GM21619 (cell line): ENCODE data around the gene VEGFA.
"Not testable (repeated sequence)": the region's sequence is repeated elsewhere in the genome, so short reads cannot be mapped to it uniquely, and the experiment has no call there.

Source experiments
- ATAC-seq: cut with Tn5 transposase; IDR thresholded peaks from one replicate; pipeline ENCODE4 v1.9.1; 2021; ENCODE audit not compliant: unreplicated experiment

The VEGFA gene

DNA sequence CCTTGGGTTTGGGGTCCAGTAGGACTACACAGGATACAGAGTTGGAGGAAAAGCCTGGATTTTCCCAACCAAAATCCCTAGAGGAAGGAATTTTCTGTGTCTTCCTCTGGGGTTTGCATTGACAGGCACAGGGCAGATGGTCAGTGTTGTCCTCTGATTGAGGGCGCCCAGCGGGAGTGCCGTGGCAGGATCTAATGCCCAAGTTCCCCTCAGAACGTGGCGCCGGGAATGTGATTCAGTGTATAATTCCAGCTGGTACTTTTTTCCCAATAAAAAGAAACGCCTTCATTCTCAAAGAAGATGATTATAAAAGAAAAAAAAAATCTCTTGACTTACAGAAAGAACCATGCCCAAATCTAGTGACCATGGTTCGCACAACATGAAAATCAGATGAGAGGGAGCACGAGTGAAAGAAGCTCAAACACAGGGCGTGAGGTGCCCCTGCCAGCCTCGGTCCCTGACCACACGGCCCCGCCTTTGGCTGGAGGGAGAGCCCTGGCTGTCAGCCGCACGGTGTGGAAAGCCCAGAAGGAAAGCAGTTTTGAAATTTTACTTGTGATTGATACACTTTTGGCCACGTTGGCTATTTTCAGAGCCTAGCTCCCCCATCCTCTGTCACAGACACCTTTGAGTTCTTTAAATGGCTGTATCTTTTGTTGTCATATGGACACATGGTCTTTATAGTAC lies 31.6 kb downstream of the VEGFA start:
- no peak for ATAC-seq

DNA sequence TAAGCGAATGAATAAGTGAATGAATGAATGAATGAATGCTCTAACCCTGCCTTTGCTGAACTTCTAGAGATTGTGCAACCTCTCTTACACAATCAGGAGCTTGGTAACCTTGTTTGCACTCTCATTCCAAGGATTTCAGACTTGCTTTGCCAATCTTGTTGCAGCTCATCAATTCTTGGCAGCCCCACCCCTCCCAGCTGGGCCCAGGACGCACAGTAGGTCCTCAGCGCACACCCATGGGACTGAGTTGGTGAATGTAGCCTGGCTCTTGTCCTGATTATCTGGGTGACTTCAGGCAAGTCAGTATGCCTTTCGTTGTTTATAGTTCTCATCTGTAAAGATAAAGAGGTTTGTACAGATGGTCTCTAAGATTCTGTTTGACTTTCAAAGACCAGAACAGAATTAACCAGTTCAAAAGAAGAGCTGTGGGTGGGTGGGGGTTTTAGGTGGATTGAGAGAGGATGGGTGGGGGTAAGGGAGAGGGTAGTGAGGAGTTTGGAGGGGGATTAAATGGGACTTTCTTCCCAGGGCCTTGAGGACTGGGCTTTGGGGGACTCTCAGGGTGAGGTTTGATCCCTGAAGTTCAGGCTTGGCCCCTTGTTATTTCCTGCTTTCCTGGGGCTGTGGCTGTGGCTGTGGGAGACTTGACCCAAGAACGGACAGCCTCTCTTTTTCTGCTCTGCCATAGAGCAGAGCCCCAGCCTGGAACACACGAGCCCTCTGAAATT lies 33.2 kb downstream of the VEGFA start:
- no peak for ATAC-seq

DNA sequence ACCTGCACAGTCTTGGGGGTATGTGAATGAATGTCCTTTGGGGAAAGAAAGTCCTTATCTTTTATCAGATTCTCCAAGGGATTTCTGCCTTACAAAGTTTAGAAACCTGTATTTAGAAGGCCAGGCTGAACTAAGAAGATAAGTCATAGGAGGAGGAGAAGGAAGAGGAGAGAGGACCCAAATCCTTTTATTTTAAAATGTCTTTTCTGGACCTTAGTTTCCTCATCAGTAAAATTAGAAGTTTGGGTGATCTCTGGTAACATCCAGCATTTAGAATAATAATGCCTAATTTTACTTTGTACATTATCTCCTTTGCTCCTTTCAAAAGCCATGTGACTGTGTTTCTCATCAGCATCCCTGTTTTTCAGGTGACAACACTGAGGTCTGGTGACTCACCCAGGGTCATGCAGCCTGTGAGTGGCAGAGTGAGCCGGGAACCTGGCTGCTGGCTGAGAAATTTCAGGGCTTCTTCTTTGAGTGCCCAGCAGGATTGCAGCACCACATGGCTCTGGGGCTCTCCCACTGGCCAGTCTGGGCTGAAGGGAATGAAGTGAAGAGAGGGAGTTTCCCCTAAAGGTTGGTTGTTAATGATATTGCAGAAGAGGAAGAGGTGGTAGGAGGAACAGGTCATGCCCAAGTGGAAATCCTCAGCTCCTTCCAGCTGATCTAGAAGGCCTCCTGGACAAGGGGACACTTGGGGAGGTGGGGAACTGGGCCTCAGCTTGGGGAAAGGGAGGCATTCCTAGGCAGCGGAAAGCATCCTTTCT lies 34.0 kb downstream of the VEGFA start:
- ATAC-seq, result no peak

DNA sequence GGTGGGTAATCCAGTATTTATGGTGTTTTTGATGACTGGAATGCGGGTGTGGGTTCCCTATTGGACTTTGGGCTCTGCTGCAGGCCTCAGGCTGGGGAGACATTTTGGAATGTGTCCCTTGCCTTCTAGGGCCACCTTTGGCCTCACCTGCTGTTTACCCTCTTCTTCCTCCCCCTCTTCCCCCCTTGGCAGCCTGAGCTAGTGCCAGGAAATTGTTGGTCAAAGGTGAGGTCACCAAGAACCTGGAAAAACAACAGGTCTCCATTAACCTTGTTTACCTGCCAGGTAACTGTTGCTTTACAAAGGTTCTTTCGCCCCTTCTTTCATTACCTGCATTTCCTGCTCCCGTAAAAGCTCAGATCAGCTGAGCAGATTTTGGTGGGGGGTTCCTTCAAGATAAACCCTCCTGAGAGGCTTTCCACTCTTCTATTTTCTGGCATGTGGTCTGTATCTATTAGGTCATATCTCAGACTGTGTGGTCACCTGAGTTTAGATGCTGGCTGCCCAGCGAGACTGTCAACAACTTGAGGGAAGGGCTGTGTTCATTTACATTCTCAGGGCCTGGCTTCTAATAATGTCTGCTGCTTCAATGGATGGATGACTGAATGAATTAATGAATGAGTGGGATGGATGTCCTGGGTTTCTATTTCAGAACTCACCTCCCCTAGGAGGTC lies 34.7 kb downstream of the VEGFA start:
- ATAC-seq, result no peak

DNA sequence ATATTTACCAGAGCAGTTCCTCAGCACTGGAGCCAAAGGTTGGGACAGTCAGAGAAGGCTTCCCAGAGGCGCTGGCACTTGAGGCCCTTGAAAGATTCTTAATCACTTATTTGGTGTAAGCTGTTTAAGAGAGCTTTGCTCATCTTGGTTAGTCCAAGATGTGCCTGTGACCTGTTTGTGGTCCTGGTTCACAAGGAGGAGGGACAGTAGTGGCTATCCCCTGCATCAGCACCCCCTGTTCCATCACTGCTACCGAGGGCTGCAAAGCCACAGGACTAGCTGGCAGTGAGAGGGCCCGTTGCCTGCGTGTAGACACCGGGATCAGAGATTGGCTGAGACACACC lies 35.7 kb downstream of the VEGFA start:
- ATAC-seq, result no peak

DNA sequence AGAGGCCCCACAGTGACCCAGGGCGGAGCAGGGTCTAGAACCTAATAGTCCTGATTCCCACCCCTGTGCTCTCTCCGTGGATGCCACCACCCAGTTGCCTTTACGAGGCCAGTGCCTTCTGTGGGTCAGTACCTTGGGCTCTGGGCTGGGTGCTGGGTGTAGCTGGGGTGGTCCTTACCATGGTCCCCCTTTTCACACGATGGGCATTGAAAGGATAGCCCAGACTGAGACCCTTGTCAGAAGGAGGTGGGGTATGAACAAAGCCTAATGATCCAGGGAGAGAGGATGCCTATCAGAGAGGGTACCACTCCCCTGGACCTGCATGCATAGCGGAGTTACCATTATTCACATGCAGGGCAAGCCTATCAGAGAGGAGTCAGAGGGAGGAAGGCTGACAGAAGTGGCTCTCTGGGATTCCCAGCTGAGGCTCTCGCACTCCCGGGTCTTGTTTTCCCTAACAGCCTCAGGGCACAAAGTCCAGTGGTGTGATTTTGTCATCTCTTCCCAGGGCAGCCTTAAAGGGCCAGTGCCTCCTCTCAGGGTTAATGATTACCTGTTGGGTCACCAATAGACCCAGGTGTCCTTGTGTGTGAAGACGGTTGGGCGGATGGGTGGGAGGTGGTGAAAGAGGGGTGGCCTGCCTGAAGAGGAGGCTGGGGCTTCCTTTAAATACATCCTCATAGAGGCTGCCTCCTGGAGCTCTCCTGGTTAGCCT lies 36.2 kb downstream of the VEGFA start:
- ATAC-seq, result no peak

DNA sequence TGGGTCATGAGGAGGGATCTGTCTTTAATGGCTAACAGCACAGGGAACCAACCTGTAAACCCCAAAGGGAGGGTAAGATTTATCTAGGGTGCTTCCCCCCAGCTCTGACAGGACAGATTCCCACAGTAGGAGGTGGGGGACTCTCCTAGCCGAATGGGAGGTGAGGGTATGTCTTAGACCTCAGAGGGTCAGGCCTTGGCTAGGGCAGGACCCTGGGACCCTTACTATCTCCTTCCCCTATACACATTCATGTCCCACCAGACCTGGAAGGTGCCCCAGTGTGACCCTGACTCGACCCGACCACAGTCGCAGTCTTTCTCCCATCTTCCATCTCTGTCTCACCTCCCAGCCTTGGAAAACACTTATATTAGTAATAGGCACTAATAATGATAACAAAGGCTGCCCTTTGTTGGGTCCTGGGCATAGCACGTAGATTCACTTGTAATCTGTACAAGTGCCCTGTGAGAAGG lies 36.8 kb downstream of the VEGFA start:
- ATAC-seq, result no peak

DNA sequence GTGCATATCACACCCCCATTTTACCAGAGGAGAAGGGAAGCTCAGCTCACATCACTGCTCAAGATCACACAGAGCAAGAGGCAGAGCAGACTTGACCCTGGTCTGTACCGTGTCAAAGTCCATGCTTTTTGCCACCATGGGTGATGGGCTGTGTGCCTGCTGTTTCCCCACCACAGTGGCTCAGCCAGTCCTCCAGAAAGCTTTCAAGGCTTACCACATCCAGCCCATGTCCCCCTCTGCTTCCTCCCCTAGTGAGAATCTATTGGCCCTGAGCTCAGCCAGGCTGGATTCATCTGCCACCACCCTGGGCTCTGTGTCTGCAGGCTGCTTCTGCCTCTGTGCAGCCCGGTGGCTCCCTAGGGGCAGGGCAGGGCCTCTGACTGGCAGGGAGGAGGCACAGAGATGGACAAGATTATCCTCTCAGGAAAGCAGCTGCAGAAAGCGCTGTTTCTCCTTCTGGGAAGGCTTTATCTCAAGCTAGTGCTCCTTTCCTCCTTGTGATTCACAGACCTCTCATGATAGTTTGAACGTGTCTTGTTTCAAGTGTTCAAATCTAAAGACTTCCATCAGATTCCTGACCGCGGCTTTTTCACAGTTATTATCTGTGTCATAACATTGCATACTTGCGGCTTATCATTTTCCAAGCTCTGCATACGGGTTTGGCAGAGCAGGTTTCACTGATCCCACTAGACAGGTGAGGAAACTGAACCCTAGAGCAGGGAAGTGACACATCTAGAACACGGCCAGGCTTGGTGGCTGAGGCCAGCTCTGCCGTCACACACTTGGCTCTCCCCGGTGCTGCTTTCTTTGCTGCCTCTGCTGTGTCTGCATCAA lies 37.4 kb downstream of the VEGFA start:
- ATAC-seq, result no peak

DNA sequence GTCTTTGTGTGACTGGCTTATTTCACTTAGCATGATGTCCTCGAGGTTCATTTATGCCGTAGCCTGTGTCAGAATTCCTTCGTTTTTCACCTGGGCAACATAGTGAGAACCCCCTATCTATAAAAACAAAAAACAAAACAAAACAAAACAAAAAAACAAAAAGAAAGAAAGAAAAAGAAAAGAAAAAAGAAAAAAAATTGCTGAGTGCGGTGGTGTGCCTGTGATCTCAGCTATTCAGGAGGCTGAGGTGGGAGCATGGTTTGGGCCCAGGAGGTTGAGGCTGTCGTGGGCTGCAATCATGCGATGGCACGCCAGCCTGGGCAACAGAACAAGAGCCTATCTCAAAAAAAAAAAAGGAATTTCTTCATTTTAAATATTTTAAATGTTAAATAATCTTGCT lies 38.4 kb downstream of the VEGFA start:
- ATAC-seq, result no peak

DNA sequence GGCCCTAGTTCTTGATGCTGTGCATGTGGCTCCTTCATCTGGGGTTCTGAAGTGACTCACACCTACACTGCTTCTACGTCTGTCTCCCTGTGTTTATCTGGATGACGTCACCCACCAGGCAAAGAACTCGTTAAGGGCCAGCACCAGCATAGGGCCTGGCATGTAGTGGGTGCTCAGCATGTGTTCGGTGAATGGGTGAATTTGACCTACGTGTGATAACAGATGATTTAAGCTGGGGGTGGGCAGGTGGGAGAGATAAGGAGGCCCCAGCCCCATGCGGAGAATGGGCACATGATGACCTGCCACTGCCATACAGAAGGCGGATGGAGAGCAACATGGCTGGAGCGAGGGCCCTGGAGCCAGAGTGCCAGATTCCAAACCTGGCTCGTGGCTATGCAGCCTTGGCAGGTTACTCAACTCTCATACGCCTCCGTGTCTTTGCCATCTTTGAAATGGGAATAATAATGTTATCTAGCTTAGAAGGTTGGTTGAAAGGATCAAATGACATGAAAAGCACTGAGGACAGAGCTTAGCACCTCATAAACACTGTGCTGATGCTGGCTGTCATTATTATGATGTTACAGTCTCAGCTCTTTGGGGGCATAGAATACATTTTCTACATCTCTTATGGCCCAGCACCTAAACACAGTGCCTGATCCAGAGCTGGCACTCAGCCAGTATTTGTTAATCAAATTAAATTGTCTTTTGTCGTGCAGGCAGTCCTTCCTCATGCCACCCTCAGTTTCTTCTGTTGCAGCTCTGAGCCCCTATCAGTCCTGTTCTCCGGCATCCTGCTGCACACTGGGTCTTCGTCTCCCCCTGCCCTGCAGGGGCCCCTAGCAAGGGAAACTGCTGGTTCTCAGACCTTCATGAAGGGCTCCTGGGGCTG lies 39.6 kb downstream of the VEGFA start:
- ATAC-seq, result no peak

DNA sequence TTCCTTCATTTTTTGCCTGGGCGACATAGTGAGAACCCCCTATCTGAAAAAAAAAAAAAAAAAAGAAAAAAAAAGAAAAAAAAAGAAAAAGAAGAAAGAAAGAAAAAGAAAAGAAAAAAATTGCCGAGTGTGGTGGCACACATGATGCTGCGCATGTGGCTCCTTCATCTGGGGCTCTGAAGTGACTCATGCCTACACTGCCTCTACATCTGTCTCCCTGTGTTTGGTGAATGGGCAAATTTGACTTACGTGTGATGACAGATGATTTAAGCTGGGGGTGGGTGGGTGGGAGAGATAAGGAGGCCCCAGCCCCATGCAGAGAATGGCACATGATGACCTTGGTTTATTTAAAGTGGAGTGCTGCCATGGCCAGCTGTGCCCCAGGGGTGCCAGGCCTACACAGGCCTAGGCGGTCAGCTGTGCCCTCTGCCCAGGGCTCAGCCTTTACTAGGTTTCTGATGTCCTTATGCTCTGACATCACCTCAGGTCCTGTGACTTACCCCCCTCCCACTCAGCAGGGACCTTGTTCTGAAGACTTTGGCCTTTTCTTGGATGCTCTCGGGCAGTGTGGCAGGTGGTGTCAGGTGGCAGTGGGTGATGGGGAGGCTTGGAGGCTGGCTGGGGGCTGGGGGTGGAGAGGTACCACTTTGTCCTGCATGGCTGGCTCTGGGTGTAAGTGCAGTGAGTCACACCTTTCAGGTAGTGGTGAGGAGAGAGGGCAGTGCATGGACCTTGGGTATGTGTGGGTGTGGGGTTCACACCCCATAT lies 41.1 kb downstream of the VEGFA start:
- ATAC-seq, result no peak

DNA sequence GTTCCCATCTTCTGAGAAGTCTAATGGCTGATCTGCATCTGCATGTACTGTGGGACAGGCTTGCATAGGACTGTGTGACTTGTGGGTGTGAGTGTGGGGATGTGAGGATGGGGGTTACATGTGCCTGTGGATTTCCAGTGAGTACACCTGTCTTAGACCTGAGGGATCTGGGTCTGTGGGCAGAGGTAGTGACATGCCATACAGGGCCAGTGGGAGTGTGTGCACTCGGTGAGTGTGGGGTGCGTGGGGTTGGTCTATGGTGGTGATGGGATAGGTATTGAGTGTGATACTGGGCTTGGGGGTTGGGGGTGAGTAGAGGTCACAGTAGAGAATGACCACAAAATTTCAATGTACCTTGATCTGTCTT lies 41.7 kb downstream of the VEGFA start:
- ATAC-seq, result no peak

DNA sequence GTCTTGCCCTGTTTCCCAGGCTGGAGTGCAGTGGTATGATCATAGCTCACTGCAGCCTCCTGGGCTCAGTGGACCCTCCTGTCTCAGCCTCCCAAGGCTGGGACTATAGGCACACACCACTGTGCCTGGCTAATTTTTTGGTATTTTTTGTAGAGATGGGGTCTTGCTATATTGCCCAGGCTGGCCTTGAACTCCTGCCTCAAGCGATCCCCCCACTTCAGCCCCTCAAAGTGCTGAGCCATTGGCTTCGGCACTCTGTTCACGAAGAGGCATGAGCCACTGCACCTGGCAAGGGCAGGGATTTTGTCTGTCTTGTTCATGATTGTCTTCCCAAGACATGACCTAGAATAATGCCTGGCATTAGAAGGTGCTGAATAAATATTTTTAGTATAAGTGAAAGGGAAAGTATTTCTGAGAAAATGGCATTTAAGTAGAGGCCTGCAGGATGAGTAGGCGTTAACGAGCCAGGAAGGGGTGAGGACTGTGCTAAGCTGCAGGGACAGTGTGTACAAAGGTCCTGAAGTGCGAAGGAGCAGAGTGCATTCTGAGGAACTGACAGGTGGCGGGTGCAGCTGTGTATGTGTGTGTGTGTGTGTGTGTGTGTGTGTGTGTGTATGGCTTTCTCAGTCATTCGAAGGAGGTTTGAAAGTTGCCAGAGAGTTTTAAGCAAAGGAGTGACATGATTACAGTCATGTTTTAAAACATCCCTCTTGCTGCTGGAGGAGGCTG lies 43.0 kb downstream of the VEGFA start:
- no peak for ATAC-seq

DNA sequence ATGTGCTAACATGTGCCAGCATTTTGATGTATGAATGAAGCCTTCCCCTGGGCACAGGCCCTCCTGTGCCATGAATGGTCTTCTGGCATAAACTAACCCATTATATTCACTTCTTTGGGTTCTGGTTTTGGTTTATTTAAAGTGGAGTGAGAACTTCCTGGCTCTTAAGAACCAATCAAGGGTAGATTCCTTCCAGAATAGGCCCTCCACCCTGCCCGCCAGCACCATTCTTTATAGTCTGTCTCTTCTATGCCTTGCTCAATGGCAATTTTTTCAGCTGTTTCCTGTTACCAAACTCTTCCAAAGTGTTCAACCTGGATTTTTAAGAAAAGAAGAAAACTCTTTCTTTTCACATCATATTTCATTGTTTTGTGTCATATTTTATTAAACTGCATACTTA lies 44.1 kb downstream of the VEGFA start:
- no peak for ATAC-seq

DNA sequence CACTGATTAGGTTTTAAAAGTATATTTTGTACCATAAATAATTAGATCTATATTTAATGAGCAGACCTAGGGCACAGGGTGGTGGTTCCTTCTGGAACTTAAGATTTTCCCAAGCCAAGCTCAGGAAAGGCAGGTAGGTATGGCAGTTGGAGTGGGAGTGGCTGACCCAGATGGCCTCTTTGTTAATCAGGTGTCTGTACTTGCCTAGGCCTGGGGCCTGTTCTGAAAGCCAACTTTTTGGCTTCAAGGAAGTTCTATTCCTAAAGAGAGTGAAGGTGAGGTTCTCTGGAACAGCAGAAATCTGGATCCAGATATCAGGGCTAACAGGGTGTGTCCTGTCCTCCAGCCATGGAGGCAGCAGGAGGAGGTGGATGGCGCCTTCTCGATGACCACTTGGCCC lies 44.9 kb downstream of the VEGFA start:
- ATAC-seq, result no peak

DNA sequence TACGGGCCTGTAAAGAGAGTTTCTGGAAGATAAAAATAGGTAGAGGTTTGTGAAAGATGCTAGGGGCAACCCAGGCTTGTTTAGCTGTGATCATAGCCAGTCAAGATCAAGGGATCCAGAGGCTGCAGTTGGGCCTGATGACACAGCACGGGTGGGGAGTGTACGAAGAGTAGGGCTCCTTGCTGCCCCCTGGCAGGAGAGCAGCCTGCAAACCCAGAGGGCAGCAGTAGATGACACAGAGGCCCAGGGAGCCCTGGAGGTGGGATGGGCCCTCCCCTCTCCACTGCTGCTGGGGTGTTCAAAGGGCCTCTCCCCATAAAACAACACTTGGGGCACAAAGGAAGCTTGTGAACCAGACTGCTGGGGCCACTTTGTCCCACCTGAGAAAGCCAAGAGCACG lies 47.2 kb downstream of the VEGFA start:
- ATAC-seq, result no peak

DNA sequence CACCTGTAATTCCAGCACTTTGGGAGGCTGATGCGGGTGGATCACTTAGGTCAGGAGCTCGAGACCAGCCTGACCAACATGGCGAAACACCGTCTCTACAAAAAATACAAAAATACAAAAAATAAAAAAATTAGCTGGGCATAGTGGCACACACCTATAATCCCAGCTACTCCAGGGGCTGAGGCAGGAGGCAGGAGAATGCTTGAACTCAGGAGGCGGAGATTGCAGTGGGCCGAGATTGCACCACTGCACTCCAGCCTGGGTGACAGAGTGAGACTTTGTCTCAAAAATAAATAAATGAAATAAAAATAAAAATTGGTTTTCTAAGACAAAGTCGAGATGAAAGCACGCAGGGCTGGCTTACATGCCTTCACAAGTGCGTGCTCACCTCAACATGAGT lies 49.0 kb downstream of the VEGFA start:
- ATAC-seq, result not testable (repeated sequence)

DNA sequence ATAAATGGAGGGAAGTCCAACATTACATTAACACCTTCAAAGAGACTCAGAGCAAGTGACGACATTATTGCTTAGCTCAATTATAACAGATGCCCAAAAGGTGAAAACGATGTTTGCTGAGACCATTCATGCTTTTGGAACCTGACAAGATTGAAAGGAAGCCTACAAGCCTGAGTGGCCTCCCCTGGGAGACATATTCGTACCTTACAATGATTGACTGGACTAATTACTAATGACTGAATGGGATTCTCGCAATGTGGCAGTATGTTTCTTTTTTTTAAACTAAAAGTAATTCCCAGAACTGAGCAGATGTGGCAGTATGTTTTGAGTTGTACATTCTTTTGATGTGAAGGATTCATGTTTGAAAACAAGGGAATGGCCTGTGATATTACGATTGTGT lies 49.9 kb downstream of the VEGFA start:
- no peak for ATAC-seq
